DMS153 (cell line): Measurements from ENCODE around the gene KLF16.

Experiments
- DNase-seq: peaks from one replicate; lab custom pipeline; 2025; lab: John Stamatoyannopoulos, UW

Gene KLF16

GRCh38 chr19:1822210-1822609, 41.2 kb downstream of the KLF16 start:
- DNase-seq: no peak

- no peak for DNase-seq
Measured at GRCh38 chr19:1819341-1820255, 43.8 kb downstream of the KLF16 start.

GRCh38 chr19:1818549-1819195, 44.7 kb downstream of the KLF16 start:
- no peak for DNase-seq

- no peak for DNase-seq
Measured at GRCh38 chr19:1817553-1818179, 45.7 kb downstream of the KLF16 start.

GRCh38 chr19:1816530-1817298, 46.7 kb downstream of the KLF16 start:
- DNase-seq: no peak

GRCh38 chr19:1815605-1816529, 47.5 kb downstream of the KLF16 start:
- no peak for DNase-seq

GRCh38 chr19:1814833-1815604, 48.4 kb downstream of the KLF16 start:
- no peak for DNase-seq

GRCh38 chr19:1814391-1814790, 49.0 kb downstream of the KLF16 start:
- no peak for DNase-seq

GRCh38 chr19:1813192-1814182, 49.9 kb downstream of the KLF16 start:
- DNase-seq: no peak

GRCh38 chr19:1812426-1813191, 50.8 kb downstream of the KLF16 start:
- peak; percentile 77 for DNase-seq

- no peak for DNase-seq
Measured at GRCh38 chr19:1811942-1812425, 51.4 kb downstream of the KLF16 start, which contains the start of gene ATP8B3. Gene ATP8B3 (minus strand): TSS chr19:1812276. CDS start chr19:1811736, 540 bp downstream.

GRCh38 chr19:1811472-1811894, 51.9 kb downstream of the KLF16 start:
- DNase-seq: no peak

- no peak for DNase-seq
Measured at GRCh38 chr19:1810439-1811160, 52.8 kb downstream of the KLF16 start.

GRCh38 chr19:1809678-1810077, 53.7 kb downstream of the KLF16 start:
- DNase-seq: no peak

GRCh38 chr19:1808395-1808731, 55.0 kb downstream of the KLF16 start:
- DNase-seq: no peak

- no peak for DNase-seq
Measured at GRCh38 chr19:1807695-1808394, 55.5 kb downstream of the KLF16 start.
